Liver (tissue), 3 donors: Measurements from ENCODE around the gene FAXDC2.

Source experiments
- JUND ChIP-seq, 2 donors: IDR thresholded peaks; 2 replicates each; pipeline ENCODE4 v1.6.1; 2016; ENCODE audit warnings: antibody characterized with exemption in 2 of 2
- RAD21 ChIP-seq, 2 donors: IDR thresholded peaks; 2 replicates each; pipeline ENCODE4 v1.6.1; 2016; ENCODE audit warnings: antibody characterized with exemption in 2 of 2, mild to moderate bottlenecking in 2 of 2
- SP1 ChIP-seq: IDR thresholded peaks from 2 replicates; pipeline ENCODE4 v1.6.1; 2018; ENCODE audit warnings: antibody characterized with exemption, mild to moderate bottlenecking
- YY1 ChIP-seq: IDR thresholded peaks from 2 replicates; pipeline ENCODE4 v1.6.1; 2016; ENCODE audit warnings: antibody characterized with exemption, mild to moderate bottlenecking
- TF ChIP-seq, protein P1 (sequence below): fragments of 150-350 bp; IDR thresholded peaks from 2 replicates; pipeline ENCODE4 v1.5.1; 2017; ENCODE audit warnings: improper control_type of control experiment, low read depth, low read length; ENCODE audit not compliant: missing input control
- TF ChIP-seq, protein P2 (sequence below): IDR thresholded peaks from 2 replicates; pipeline ENCODE4 v1.6.1; 2016; ENCODE audit warnings: antibody characterized with exemption, mild to moderate bottlenecking
- donor health status: healthy.
- donor health status: healthy.

DNA sequence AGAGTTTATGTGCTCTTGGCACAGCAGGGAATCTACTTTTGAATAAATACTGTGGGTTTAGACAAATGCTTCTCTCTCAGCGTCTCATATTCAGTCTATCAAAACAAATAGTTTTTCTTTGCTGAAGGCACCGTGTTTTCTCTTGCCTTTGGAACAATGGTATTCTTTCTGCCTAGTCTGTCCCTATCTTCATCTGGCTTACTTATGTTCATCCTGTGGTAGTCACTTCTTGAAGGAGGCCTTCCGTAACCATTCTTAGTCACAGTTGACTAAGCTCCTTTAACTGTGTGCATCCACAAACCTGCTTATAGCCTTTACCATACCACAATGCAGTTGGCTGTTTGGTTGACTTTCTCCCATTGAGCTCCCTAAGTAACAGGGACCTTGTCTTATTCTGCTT, 49.3 kb downstream of the FAXDC2 start:
- TF ChIP-seq, protein P1, sequence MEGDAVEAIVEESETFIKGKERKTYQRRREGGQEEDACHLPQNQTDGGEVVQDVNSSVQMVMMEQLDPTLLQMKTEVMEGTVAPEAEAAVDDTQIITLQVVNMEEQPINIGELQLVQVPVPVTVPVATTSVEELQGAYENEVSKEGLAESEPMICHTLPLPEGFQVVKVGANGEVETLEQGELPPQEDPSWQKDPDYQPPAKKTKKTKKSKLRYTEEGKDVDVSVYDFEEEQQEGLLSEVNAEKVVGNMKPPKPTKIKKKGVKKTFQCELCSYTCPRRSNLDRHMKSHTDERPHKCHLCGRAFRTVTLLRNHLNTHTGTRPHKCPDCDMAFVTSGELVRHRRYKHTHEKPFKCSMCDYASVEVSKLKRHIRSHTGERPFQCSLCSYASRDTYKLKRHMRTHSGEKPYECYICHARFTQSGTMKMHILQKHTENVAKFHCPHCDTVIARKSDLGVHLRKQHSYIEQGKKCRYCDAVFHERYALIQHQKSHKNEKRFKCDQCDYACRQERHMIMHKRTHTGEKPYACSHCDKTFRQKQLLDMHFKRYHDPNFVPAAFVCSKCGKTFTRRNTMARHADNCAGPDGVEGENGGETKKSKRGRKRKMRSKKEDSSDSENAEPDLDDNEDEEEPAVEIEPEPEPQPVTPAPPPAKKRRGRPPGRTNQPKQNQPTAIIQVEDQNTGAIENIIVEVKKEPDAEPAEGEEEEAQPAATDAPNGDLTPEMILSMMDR = no peak
- TF ChIP-seq JUND (IDR thresholded peaks at IDR 0.05) (no peak), SP1 (no peak), RAD21 (IDR thresholded peaks at IDR 0.05) (no peak), YY1 (no peak)
- TF ChIP-seq, protein P2, sequence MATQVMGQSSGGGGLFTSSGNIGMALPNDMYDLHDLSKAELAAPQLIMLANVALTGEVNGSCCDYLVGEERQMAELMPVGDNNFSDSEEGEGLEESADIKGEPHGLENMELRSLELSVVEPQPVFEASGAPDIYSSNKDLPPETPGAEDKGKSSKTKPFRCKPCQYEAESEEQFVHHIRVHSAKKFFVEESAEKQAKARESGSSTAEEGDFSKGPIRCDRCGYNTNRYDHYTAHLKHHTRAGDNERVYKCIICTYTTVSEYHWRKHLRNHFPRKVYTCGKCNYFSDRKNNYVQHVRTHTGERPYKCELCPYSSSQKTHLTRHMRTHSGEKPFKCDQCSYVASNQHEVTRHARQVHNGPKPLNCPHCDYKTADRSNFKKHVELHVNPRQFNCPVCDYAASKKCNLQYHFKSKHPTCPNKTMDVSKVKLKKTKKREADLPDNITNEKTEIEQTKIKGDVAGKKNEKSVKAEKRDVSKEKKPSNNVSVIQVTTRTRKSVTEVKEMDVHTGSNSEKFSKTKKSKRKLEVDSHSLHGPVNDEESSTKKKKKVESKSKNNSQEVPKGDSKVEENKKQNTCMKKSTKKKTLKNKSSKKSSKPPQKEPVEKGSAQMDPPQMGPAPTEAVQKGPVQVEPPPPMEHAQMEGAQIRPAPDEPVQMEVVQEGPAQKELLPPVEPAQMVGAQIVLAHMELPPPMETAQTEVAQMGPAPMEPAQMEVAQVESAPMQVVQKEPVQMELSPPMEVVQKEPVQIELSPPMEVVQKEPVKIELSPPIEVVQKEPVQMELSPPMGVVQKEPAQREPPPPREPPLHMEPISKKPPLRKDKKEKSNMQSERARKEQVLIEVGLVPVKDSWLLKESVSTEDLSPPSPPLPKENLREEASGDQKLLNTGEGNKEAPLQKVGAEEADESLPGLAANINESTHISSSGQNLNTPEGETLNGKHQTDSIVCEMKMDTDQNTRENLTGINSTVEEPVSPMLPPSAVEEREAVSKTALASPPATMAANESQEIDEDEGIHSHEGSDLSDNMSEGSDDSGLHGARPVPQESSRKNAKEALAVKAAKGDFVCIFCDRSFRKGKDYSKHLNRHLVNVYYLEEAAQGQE = no peak
